Right lobe of liver (tissue), 4 donors: ENCODE measurements around the gene LMBRD2.

Source experiments
- POLR2A ChIP-seq: fragments of 450-650 bp; IDR thresholded peaks from one replicate; pipeline ENCODE4 v1.6.1; 2017; ENCODE audit warnings: antibody characterized with exemption, mild to moderate bottlenecking
- TF ChIP-seq, protein P1 (sequence below), 4 donors: fragments of 200-600 bp in 3 of 4; fragments of 450-650 bp in 1 of 4; IDR thresholded peaks; one replicate each; pipeline versions ENCODE4 v1.5.1 to v1.8.0; 2016 to 2022; ENCODE audit warnings: antibody characterized with exemption in 4 of 4, mild to moderate bottlenecking in 2 of 4
- donor health status: DM: no; HTN: no; CAD: no.
- donor health status: DM: no; HTN: no; CAD: no.
- donor health status: DM: no; HTN: yes; CAD: no.

DNA sequence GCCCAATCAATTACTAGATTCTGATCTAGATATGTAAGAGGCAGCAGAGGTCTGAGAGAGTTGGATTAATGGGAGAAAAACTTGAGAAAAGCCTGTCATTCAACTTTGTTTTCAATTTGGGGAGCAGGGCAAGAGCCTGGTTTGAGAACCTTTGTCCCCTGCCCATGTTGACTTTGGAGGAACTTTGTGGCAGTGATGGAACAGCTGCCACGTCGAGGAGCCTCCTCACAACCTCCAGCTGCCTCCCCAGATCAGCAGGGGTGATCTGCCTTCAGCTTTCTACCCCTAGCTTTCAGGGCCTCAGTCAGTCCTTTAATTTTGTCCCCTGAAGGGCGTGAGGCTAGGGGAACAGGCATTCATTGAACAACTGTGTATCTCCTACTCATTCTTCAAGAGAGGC, 8.9 kb upstream of the LMBRD2 start:
- TF ChIP-seq, protein P1, sequence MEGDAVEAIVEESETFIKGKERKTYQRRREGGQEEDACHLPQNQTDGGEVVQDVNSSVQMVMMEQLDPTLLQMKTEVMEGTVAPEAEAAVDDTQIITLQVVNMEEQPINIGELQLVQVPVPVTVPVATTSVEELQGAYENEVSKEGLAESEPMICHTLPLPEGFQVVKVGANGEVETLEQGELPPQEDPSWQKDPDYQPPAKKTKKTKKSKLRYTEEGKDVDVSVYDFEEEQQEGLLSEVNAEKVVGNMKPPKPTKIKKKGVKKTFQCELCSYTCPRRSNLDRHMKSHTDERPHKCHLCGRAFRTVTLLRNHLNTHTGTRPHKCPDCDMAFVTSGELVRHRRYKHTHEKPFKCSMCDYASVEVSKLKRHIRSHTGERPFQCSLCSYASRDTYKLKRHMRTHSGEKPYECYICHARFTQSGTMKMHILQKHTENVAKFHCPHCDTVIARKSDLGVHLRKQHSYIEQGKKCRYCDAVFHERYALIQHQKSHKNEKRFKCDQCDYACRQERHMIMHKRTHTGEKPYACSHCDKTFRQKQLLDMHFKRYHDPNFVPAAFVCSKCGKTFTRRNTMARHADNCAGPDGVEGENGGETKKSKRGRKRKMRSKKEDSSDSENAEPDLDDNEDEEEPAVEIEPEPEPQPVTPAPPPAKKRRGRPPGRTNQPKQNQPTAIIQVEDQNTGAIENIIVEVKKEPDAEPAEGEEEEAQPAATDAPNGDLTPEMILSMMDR (IDR thresholded peaks at IDR 0.05) = no peak
- TF ChIP-seq POLR2A = no peak
